ENCODE results near the gene WSB1. TPM values are rescaled to one million over a fixed set of nuclear protein-coding genes. Genes with fewer than 3 reads are reported as not detected.
"Not testable (repeated sequence)": the region's sequence is repeated elsewhere in the genome, so short reads cannot be mapped to it uniquely, and the experiment has no call there.

The WSB1 gene
- total and polyA plus RNA-seq, 5 donors from 2014 or later = 176 to 280 (median 190) TPM

GRCh38 chr17:27268394-27269085 is 25.4 kb upstream of the WSB1 start:
- H3K4me1 Mint-ChIP-seq = no peaks in the 10 kb centered on the region
- H3K4me3 Mint-ChIP-seq = no peak overlapping the region
- H3K4me3 ChIP-seq (ENCODE audit: low read depth, low read length) = no peak overlapping the region
- H3K27me3 ChIP-seq (ENCODE audit: control insufficient read depth, insufficient read depth, low read length) = peaks cover 4% of the 10 kb centered on the region
- no peak for DNase-seq
- H3K9me3 ChIP-seq (ENCODE audit: control insufficient read depth in 2 of 2, low read length in 2 of 2) = no peaks in the 10 kb centered on the region
- H3K36me3 Mint-ChIP-seq = no peaks in the 10 kb centered on the region
- no peaks in the 10 kb centered on the region for H3K9me3 Mint-ChIP-seq
- ATAC-seq (ENCODE audit: low read depth in 2 of 2) = no peak
- peaks cover 32% of the 10 kb centered on the region for H3K27me3 Mint-ChIP-seq
- no peaks in the 10 kb centered on the region for H3K4me1 ChIP-seq (ENCODE audit: control insufficient read depth, insufficient read depth, low read length, poor library complexity, severe bottlenecking)
- no peak overlapping the region for H3K27ac Mint-ChIP-seq
- no peak overlapping the region for H3K27ac ChIP-seq (ENCODE audit: insufficient read depth, low read length, poor library complexity, severe bottlenecking)
- H3K36me3 ChIP-seq (ENCODE audit: control insufficient read depth, insufficient read depth, low read length) = no peaks in the 10 kb centered on the region

GRCh38 chr17:27269201-27269600 is 24.7 kb upstream of the WSB1 start:
- ATAC-seq (ENCODE audit: low read depth in 2 of 2) (no peak), DNase-seq (no peak)
- no peak overlapping the region for H3K27ac Mint-ChIP-seq
- Histone ChIP-seq H3K27ac (ENCODE audit: insufficient read depth, low read length, poor library complexity, severe bottlenecking) (no peak overlapping the region), H3K27me3 (ENCODE audit: control insufficient read depth, insufficient read depth, low read length) (peaks cover 4% of the 10 kb centered on the region), H3K36me3 (ENCODE audit: control insufficient read depth, insufficient read depth, low read length) (no peaks in the 10 kb centered on the region), H3K9me3 (ENCODE audit: control insufficient read depth in 2 of 2, low read length in 2 of 2) (no peaks in the 10 kb centered on the region), H3K4me1 (ENCODE audit: control insufficient read depth, insufficient read depth, low read length, poor library complexity, severe bottlenecking) (no peaks in the 10 kb centered on the region), H3K4me3 (ENCODE audit: low read depth, low read length) (no peak overlapping the region)
- no peaks in the 10 kb centered on the region for H3K36me3 Mint-ChIP-seq
- no peaks in the 10 kb centered on the region for H3K4me1 Mint-ChIP-seq
- no peak overlapping the region for H3K4me3 Mint-ChIP-seq
- peaks cover 27% of the 10 kb centered on the region for H3K27me3 Mint-ChIP-seq
- H3K9me3 Mint-ChIP-seq = no peaks in the 10 kb centered on the region

DNA sequence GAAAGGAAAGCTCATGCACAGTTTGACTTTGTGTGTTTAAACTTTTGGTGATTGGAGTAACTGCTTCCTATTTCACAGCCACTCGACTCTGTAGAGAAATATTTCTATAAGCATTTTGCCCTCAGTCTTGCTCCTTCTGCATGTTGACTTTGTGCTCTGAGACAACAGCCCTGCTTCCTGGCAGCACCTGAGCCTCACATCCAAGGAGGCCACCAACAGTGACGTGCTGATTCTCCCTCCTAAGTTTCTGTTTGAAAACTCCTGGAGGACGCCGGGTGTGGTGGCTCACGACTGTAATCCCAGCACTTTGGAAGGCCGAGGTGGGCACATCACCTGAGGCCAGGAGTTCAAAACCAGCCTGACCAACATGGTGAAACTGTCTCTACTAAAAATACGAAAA is 23.9 kb upstream of the WSB1 start:
- no peaks in the 10 kb centered on the region for H3K36me3 ChIP-seq (ENCODE audit: control insufficient read depth, insufficient read depth, low read length)
- no peaks in the 10 kb centered on the region for H3K9me3 ChIP-seq (ENCODE audit: control insufficient read depth in 2 of 2, low read length in 2 of 2)
- no peak for DNase-seq
- peaks cover 4% of the 10 kb centered on the region for H3K27me3 ChIP-seq (ENCODE audit: control insufficient read depth, insufficient read depth, low read length)
- H3K4me1 ChIP-seq (ENCODE audit: control insufficient read depth, insufficient read depth, low read length, poor library complexity, severe bottlenecking) = no peaks in the 10 kb centered on the region
- Mint-ChIP-seq H3K4me1 (no peaks in the 10 kb centered on the region), H3K36me3 (no peaks in the 10 kb centered on the region), H3K27ac (no peak overlapping the region), H3K9me3 (no peaks in the 10 kb centered on the region), H3K4me3 (no peak overlapping the region), H3K27me3 (peaks cover 27% of the 10 kb centered on the region)
- no peak overlapping the region for H3K4me3 ChIP-seq (ENCODE audit: low read depth, low read length)
- ATAC-seq (ENCODE audit: low read depth in 2 of 2) = no peak
- H3K27ac ChIP-seq (ENCODE audit: insufficient read depth, low read length, poor library complexity, severe bottlenecking) = no peak overlapping the region

DNA sequence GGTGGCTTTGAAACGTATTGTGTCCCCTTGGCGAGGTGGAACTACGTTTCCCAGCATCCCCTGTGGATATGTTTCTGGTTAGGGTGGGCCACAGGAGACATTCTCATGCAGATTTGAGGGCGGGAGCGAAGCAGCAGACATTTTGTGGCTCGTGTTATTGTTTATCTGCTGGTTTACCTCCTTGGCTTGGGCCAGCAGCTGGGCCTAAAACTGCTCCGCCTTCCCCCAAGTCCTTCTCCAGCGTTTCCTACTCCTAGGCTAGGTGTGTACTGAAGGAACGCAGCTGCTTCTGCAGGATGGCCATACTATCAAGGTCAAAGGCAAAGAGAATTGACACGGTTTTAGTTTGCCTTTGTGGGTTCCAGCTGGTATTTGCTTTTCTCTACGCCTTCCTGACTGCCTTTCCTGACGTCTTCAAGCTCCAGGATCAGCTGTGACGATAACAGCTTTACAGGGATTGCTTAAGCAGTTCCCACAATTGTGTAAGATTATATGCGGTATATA is 17.2 kb upstream of the WSB1 start:
- peaks cover 8% of the 10 kb centered on the region for H3K27me3 Mint-ChIP-seq
- Histone ChIP-seq H3K27ac (ENCODE audit: insufficient read depth, low read length, poor library complexity, severe bottlenecking) (no peak overlapping the region), H3K4me1 (ENCODE audit: control insufficient read depth, insufficient read depth, low read length, poor library complexity, severe bottlenecking) (no peaks in the 10 kb centered on the region), H3K4me3 (ENCODE audit: low read depth, low read length) (no peak overlapping the region), H3K36me3 (ENCODE audit: control insufficient read depth, insufficient read depth, low read length) (no peaks in the 10 kb centered on the region), H3K9me3 (ENCODE audit: control insufficient read depth in 2 of 2, low read length in 2 of 2) (no peaks in the 10 kb centered on the region), H3K27me3 (ENCODE audit: control insufficient read depth, insufficient read depth, low read length) (no peaks in the 10 kb centered on the region)
- ATAC-seq (ENCODE audit: low read depth in 2 of 2) = no peak
- peaks cover 0 to 3% (median 0%) of the 10 kb centered on the region in 7 donors for H3K9me3 Mint-ChIP-seq
- no peaks in the 10 kb centered on the region for H3K4me1 Mint-ChIP-seq
- H3K36me3 Mint-ChIP-seq = no peaks in the 10 kb centered on the region
- no peak for DNase-seq
- H3K4me3 Mint-ChIP-seq = no peak overlapping the region
- H3K27ac Mint-ChIP-seq = no peak overlapping the region

- H3K9me3 Mint-ChIP-seq; H3K36me3 Mint-ChIP-seq; H3K4me1 ChIP-seq (ENCODE audit: control insufficient read depth, insufficient read depth, low read length, poor library complexity, severe bottlenecking); H3K9me3 ChIP-seq (ENCODE audit: control insufficient read depth in 2 of 2, low read length in 2 of 2); H3K27me3 ChIP-seq (ENCODE audit: control insufficient read depth, insufficient read depth, low read length); H3K4me3 Mint-ChIP-seq; ATAC-seq (ENCODE audit: low read depth in 2 of 2); H3K4me1 Mint-ChIP-seq; H3K27ac Mint-ChIP-seq; H3K27ac ChIP-seq (ENCODE audit: insufficient read depth, low read length, poor library complexity, severe bottlenecking); H3K36me3 ChIP-seq (ENCODE audit: control insufficient read depth, insufficient read depth, low read length); DNase-seq; H3K4me3 ChIP-seq (ENCODE audit: low read depth, low read length); H3K27me3 Mint-ChIP-seq: not testable (repeated sequence)
Observed at GRCh38 chr17:27279132-27279531, 14.8 kb upstream of the WSB1 start.

GRCh38 chr17:27280527-27280926 is 13.4 kb upstream of the WSB1 start:
- Mint-ChIP-seq H3K4me3 (no peak overlapping the region), H3K27me3 (peaks cover 7% of the 10 kb centered on the region), H3K27ac (no peak overlapping the region), H3K9me3 (no peaks in the 10 kb centered on the region), H3K36me3 (no peaks in the 10 kb centered on the region), H3K4me1 (peaks cover 0 to 4% (median 2%) of the 10 kb centered on the region in 4 donors)
- Histone ChIP-seq H3K36me3 (ENCODE audit: control insufficient read depth, insufficient read depth, low read length) (no peaks in the 10 kb centered on the region), H3K4me1 (ENCODE audit: control insufficient read depth, insufficient read depth, low read length, poor library complexity, severe bottlenecking) (no peaks in the 10 kb centered on the region), H3K27me3 (ENCODE audit: control insufficient read depth, insufficient read depth, low read length) (no peaks in the 10 kb centered on the region), H3K4me3 (ENCODE audit: low read depth, low read length) (no peak overlapping the region), H3K9me3 (ENCODE audit: control insufficient read depth in 2 of 2, low read length in 2 of 2) (no peaks in the 10 kb centered on the region), H3K27ac (ENCODE audit: insufficient read depth, low read length, poor library complexity, severe bottlenecking) (no peak overlapping the region)
- no peak for DNase-seq
- ATAC-seq (ENCODE audit: low read depth in 2 of 2) = no peak

DNA sequence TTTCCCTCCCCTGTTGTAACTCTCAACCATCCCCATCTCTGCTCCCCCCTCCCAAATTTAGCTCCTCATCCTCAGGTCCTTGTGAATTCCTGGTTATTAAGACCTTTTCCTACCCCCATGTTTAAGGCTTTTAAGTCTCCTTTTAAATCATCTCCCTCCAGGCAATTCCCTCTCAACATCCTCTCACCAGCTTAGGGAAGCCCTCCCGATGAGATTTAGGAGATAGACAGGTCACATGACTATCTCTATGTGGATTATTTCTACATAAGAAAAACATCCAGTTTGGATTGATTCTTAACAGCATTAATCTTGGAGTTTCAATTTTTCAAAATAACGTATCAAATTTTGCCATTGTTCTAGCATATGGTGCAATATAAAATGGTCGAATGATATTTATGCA is 12.5 kb upstream of the WSB1 start:
- no peaks in the 10 kb centered on the region for H3K27me3 ChIP-seq (ENCODE audit: control insufficient read depth, insufficient read depth, low read length)
- no peaks in the 10 kb centered on the region for H3K9me3 ChIP-seq (ENCODE audit: control insufficient read depth in 2 of 2, low read length in 2 of 2)
- peaks cover 0 to 4% (median 2%) of the 10 kb centered on the region in 4 donors for H3K4me1 Mint-ChIP-seq
- ATAC-seq (ENCODE audit: low read depth in 2 of 2) = no peak
- no peak overlapping the region for H3K27ac Mint-ChIP-seq
- no peak overlapping the region for H3K4me3 Mint-ChIP-seq
- no peaks in the 10 kb centered on the region for H3K36me3 ChIP-seq (ENCODE audit: control insufficient read depth, insufficient read depth, low read length)
- H3K9me3 Mint-ChIP-seq = no peaks in the 10 kb centered on the region
- H3K36me3 Mint-ChIP-seq = no peaks in the 10 kb centered on the region
- DNase-seq = no peak
- peaks cover 7% of the 10 kb centered on the region for H3K27me3 Mint-ChIP-seq
- no peaks in the 10 kb centered on the region for H3K4me1 ChIP-seq (ENCODE audit: control insufficient read depth, insufficient read depth, low read length, poor library complexity, severe bottlenecking)
- H3K4me3 ChIP-seq (ENCODE audit: low read depth, low read length) = no peak overlapping the region
- H3K27ac ChIP-seq (ENCODE audit: insufficient read depth, low read length, poor library complexity, severe bottlenecking) = no peak overlapping the region

- Mint-ChIP-seq H3K4me1 (peaks cover 0 to 4% (median 2%) of the 10 kb centered on the region in 4 donors), H3K27ac (no peak overlapping the region), H3K4me3 (no peak overlapping the region), H3K27me3 (peaks cover 7% of the 10 kb centered on the region), H3K9me3 (no peaks in the 10 kb centered on the region), H3K36me3 (no peaks in the 10 kb centered on the region)
- DNase-seq (no peak), ATAC-seq (ENCODE audit: low read depth in 2 of 2) (no peak)
- no peak overlapping the region for H3K4me3 ChIP-seq (ENCODE audit: low read depth, low read length)
- H3K27ac ChIP-seq (ENCODE audit: insufficient read depth, low read length, poor library complexity, severe bottlenecking) = no peak overlapping the region
- no peaks in the 10 kb centered on the region for H3K4me1 ChIP-seq (ENCODE audit: control insufficient read depth, insufficient read depth, low read length, poor library complexity, severe bottlenecking)
- no peaks in the 10 kb centered on the region for H3K9me3 ChIP-seq (ENCODE audit: control insufficient read depth in 2 of 2, low read length in 2 of 2)
- H3K27me3 ChIP-seq (ENCODE audit: control insufficient read depth, insufficient read depth, low read length) = no peaks in the 10 kb centered on the region
- H3K36me3 ChIP-seq (ENCODE audit: control insufficient read depth, insufficient read depth, low read length) = no peaks in the 10 kb centered on the region
Observed at GRCh38 chr17:27282054-27282551, 11.8 kb upstream of the WSB1 start.

Measured in CD4-positive, CD25-positive, alpha-beta regulatory T cell (primary cell).